Measurements from ENCODE around the gene GAGE10. TPM values are rescaled to one million over a fixed set of nuclear protein-coding genes. Genes with fewer than 3 reads are reported as not detected.

GAGE10 gene
- total and polyA plus RNA-seq, 2 of the 8 experiments (the other 6 are each of a cell fraction or from before 2014, with no cell fraction given), result not detected

DNA sequence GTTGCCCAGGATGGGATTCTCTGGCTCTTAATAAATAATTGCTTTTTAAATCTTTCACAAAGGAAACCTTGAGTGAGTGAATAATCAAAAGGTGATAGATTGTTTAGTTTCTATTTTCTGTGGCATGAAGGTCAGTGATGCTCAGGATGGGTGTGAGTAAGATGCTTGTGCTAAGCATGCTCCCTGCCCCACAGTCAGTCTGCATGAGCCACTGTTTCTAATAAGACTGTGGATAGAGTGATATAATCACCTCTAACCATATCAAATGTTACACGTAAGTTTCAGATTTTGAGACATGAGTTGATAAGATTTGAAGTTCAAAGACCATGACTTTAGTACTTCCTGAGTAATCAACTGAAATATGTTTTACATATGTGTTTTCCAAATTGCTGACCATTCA, 2.7 kb upstream of the GAGE10 start (continued):
- TF ChIP-seq, protein P1, sequence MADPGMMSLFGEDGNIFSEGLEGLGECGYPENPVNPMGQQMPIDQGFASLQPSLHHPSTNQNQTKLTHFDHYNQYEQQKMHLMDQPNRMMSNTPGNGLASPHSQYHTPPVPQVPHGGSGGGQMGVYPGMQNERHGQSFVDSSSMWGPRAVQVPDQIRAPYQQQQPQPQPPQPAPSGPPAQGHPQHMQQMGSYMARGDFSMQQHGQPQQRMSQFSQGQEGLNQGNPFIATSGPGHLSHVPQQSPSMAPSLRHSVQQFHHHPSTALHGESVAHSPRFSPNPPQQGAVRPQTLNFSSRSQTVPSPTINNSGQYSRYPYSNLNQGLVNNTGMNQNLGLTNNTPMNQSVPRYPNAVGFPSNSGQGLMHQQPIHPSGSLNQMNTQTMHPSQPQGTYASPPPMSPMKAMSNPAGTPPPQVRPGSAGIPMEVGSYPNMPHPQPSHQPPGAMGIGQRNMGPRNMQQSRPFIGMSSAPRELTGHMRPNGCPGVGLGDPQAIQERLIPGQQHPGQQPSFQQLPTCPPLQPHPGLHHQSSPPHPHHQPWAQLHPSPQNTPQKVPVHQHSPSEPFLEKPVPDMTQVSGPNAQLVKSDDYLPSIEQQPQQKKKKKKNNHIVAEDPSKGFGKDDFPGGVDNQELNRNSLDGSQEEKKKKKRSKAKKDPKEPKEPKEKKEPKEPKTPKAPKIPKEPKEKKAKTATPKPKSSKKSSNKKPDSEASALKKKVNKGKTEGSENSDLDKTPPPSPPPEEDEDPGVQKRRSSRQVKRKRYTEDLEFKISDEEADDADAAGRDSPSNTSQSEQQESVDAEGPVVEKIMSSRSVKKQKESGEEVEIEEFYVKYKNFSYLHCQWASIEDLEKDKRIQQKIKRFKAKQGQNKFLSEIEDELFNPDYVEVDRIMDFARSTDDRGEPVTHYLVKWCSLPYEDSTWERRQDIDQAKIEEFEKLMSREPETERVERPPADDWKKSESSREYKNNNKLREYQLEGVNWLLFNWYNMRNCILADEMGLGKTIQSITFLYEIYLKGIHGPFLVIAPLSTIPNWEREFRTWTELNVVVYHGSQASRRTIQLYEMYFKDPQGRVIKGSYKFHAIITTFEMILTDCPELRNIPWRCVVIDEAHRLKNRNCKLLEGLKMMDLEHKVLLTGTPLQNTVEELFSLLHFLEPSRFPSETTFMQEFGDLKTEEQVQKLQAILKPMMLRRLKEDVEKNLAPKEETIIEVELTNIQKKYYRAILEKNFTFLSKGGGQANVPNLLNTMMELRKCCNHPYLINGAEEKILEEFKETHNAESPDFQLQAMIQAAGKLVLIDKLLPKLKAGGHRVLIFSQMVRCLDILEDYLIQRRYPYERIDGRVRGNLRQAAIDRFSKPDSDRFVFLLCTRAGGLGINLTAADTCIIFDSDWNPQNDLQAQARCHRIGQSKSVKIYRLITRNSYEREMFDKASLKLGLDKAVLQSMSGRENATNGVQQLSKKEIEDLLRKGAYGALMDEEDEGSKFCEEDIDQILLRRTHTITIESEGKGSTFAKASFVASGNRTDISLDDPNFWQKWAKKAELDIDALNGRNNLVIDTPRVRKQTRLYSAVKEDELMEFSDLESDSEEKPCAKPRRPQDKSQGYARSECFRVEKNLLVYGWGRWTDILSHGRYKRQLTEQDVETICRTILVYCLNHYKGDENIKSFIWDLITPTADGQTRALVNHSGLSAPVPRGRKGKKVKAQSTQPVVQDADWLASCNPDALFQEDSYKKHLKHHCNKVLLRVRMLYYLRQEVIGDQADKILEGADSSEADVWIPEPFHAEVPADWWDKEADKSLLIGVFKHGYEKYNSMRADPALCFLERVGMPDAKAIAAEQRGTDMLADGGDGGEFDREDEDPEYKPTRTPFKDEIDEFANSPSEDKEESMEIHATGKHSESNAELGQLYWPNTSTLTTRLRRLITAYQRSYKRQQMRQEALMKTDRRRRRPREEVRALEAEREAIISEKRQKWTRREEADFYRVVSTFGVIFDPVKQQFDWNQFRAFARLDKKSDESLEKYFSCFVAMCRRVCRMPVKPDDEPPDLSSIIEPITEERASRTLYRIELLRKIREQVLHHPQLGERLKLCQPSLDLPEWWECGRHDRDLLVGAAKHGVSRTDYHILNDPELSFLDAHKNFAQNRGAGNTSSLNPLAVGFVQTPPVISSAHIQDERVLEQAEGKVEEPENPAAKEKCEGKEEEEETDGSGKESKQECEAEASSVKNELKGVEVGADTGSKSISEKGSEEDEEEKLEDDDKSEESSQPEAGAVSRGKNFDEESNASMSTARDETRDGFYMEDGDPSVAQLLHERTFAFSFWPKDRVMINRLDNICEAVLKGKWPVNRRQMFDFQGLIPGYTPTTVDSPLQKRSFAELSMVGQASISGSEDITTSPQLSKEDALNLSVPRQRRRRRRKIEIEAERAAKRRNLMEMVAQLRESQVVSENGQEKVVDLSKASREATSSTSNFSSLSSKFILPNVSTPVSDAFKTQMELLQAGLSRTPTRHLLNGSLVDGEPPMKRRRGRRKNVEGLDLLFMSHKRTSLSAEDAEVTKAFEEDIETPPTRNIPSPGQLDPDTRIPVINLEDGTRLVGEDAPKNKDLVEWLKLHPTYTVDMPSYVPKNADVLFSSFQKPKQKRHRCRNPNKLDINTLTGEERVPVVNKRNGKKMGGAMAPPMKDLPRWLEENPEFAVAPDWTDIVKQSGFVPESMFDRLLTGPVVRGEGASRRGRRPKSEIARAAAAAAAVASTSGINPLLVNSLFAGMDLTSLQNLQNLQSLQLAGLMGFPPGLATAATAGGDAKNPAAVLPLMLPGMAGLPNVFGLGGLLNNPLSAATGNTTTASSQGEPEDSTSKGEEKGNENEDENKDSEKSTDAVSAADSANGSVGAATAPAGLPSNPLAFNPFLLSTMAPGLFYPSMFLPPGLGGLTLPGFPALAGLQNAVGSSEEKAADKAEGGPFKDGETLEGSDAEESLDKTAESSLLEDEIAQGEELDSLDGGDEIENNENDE (IDR thresholded peaks at IDR 0.05; ENCODE audit: insufficient replicate concordance, low read length), result no peak
- TF ChIP-seq, protein P2, sequence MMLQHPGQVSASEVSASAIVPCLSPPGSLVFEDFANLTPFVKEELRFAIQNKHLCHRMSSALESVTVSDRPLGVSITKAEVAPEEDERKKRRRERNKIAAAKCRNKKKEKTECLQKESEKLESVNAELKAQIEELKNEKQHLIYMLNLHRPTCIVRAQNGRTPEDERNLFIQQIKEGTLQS (IDR thresholded peaks at IDR 0.05; ENCODE audit: insufficient read depth, low read depth, low read length), result no peak
- TF ChIP-seq SUZ12 (IDR thresholded peaks at IDR 0.05; ENCODE audit: low read length), result no peak
- TF ChIP-seq HDAC6 (IDR thresholded peaks at IDR 0.05; ENCODE audit: low read depth, low read length), result no peak
- TF ChIP-seq SP4 (IDR thresholded peaks at IDR 0.05; ENCODE audit: low read length), result no peak
- no peak for TF ChIP-seq KDM5A (IDR thresholded peaks at IDR 0.05; ENCODE audit: low read length)
- TF ChIP-seq JUND (IDR thresholded peaks at IDR 0.05; ENCODE audit: low read length), result no peak
- no peak for TF ChIP-seq KDM1A (IDR thresholded peaks at IDR 0.05; ENCODE audit: borderline replicate concordance, low read length)

All from H1 (cell line).